Esophagus squamous epithelium (tissue), 4 donors: ENCODE data around the gene TSGA10IP.

Experiments used
- POLR2A ChIP-seq, 4 donors: fragments of 450-650 bp; IDR thresholded peaks; one replicate each; pipeline ENCODE4 v1.6.1; 2017; ENCODE audit warnings: antibody characterized with exemption in 4 of 4, mild to moderate bottlenecking in 4 of 4, moderate library complexity in 3 of 4
- TF ChIP-seq, protein P1 (sequence below), 6 experiments: fragments of 450-650 bp in 4 of 6; fragments of 200-600 bp in 2 of 6; sonication (generic) in 2 of 6; IDR thresholded peaks; one replicate each; pipeline ENCODE4 v1.5.1; 2016 to 2019; ENCODE audit warnings: antibody characterized with exemption in 6 of 6, mild to moderate bottlenecking in 4 of 6, moderate library complexity in 4 of 6

DNA sequence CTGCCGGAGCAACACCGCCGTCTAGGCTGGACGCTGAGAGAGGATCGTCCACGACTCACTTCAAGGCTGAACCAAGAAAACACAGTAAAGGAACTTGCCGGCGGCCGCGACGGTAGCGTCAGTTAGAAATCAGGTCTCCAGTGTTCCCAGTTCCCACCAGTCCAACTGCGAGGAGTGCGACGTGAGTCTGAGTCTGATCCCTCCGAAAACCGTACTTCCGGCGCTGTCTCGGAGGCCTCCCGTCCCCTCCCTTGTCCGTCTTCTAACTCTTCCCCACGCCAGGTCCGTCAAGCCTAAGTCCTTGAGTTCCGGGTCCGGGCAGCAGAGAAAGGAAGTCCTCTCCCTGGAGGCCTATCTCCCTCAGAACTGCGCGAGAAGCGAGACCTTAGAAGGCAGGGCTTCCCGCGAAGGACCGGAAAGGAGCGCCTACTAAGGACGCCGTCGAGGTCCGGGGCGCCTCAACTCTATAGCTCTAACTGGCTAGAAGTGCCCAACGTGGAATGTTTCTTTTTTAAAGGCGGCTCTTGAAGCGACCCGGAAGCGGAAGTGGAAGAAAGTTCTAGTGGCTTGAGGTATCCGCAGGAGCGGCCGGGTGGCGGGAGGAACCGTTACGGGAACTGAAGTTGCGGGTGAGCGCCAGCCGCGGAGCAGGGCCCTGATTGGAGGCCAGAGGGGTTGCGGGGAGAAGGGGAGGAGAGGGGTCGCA, 56.8 kb downstream of the TSGA10IP start, which contains the start of the genes BANF1 and EIF1AD:
- peak in 3 of 4 donors; percentile 10 to 48 (median 20) for TF ChIP-seq POLR2A (IDR thresholded peaks at IDR 0.05)
- TF ChIP-seq, protein P1, sequence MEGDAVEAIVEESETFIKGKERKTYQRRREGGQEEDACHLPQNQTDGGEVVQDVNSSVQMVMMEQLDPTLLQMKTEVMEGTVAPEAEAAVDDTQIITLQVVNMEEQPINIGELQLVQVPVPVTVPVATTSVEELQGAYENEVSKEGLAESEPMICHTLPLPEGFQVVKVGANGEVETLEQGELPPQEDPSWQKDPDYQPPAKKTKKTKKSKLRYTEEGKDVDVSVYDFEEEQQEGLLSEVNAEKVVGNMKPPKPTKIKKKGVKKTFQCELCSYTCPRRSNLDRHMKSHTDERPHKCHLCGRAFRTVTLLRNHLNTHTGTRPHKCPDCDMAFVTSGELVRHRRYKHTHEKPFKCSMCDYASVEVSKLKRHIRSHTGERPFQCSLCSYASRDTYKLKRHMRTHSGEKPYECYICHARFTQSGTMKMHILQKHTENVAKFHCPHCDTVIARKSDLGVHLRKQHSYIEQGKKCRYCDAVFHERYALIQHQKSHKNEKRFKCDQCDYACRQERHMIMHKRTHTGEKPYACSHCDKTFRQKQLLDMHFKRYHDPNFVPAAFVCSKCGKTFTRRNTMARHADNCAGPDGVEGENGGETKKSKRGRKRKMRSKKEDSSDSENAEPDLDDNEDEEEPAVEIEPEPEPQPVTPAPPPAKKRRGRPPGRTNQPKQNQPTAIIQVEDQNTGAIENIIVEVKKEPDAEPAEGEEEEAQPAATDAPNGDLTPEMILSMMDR (IDR thresholded peaks at IDR 0.05), result peak in 1 of 6 experiments; percentile 31
